ENCODE measurements around the gene TMEM201. TPM values are rescaled to one million over a fixed set of nuclear protein-coding genes. Genes with fewer than 3 reads are reported as not detected.

The TMEM201 gene
- total and polyA plus RNA-seq, 7 experiments from 2014 or later: 1.0 to 18.5 (median 9.7) TPM

GRCh38 chr1:9592510-9593075, 3.9 kb downstream of the TMEM201 start:
- H3K27me3 Mint-ChIP-seq: no peaks in the 10 kb centered on the region
- intact Hi-C loops (cut with micrococcal nuclease): no loop called here
- peaks cover 0 to 10% (median 0%) of the 10 kb centered on the region in 3 experiments for H3K36me3 ChIP-seq (ENCODE audit: control insufficient read depth in 2 of 3, insufficient read depth in 3 of 3, low read length in 3 of 3)
- H3K9me3 Mint-ChIP-seq: peaks cover 0 to 1% (median 0%) of the 10 kb centered on the region in 11 donors
- H3K9me3 ChIP-seq (ENCODE audit: control insufficient read depth in 2 of 3, low read length in 3 of 3): no peaks in the 10 kb centered on the region
- H3K27ac ChIP-seq (ENCODE audit: low read depth, low read length): no peak overlapping the region
- ATAC-seq (no peak), DNase-seq (no peak)
- H3K4me3 ChIP-seq (ENCODE audit: low read length): no peak overlapping the region
- no peak overlapping the region for H3K27ac Mint-ChIP-seq
- H3K36me3 Mint-ChIP-seq: no peaks in the 10 kb centered on the region
- ChIA-PET CTCF (no interaction called here), POLR2A (interaction anchor here (1.0 kb wide), 1 partner anchor 121 kb away, joined by 3 read pairs; no protein-coding TSS in a partner anchor)
- H3K27me3 ChIP-seq (ENCODE audit: control insufficient read depth in 2 of 2, insufficient read depth in 2 of 2, low read length in 2 of 2): no peaks in the 10 kb centered on the region
- H3K4me1 Mint-ChIP-seq: peaks cover 21 to 39% (median 33%) of the 10 kb centered on the region in 7 donors
- H3K4me3 Mint-ChIP-seq: peak overlapping the region in 1 of 10 donors; percentile 34
- peaks cover 11 to 27% of the 10 kb centered on the region in 2 donors for H3K4me1 ChIP-seq (ENCODE audit: control insufficient read depth in 2 of 2, insufficient read depth in 2 of 2, low read length in 2 of 2)

GRCh38 chr1:9593147-9593491, 4.4 kb downstream of the TMEM201 start:
- no peak for ATAC-seq

GRCh38 chr1:9593492-9594465, 5.1 kb downstream of the TMEM201 start:
- intact Hi-C loops (cut with micrococcal nuclease): no loop called here
- CTCF ChIA-PET: no interaction called here
- Mint-ChIP-seq H3K4me3 (no peak overlapping the region), H3K27ac (peak overlapping the region in 4 of 9 donors; percentile 16 to 63 (median 55)), H3K36me3 (no peaks in the 10 kb centered on the region), H3K9me3 (no peaks in the 10 kb centered on the region), H3K4me1 (peaks cover 17 to 35% (median 29%) of the 10 kb centered on the region in 7 donors), H3K27me3 (no peaks in the 10 kb centered on the region)
- H3K4me3 ChIP-seq (ENCODE audit: low read length): no peak overlapping the region
- no peak overlapping the region for H3K27ac ChIP-seq (ENCODE audit: low read depth, low read length)
- peaks cover 0 to 19% (median 0%) of the 10 kb centered on the region in 3 experiments for H3K36me3 ChIP-seq (ENCODE audit: control insufficient read depth in 2 of 3, insufficient read depth in 3 of 3, low read length in 3 of 3)
- DNase-seq (peak in 3 of 9 donors; percentile 27 to 59 (median 28)), ATAC-seq (peak; percentile 10)
- H3K9me3 ChIP-seq (ENCODE audit: control insufficient read depth in 2 of 3, low read length in 3 of 3): no peaks in the 10 kb centered on the region
- H3K4me1 ChIP-seq (ENCODE audit: control insufficient read depth in 2 of 2, insufficient read depth in 2 of 2, low read length in 2 of 2): peaks cover 11 to 27% of the 10 kb centered on the region in 2 donors
- POLR2A ChIA-PET: no interaction called here
- no peaks in the 10 kb centered on the region for H3K27me3 ChIP-seq (ENCODE audit: control insufficient read depth in 2 of 2, insufficient read depth in 2 of 2, low read length in 2 of 2)

More at GRCh38 chr1:9593147-9593491, 4.4 kb downstream of the TMEM201 start:
- intact Hi-C loops (cut with micrococcal nuclease): no loop called here
- ChIA-PET POLR2A (no interaction called here), CTCF (no interaction called here)
- H3K4me3 ChIP-seq (ENCODE audit: low read length): no peak overlapping the region
- Mint-ChIP-seq H3K4me1 (peaks cover 20 to 38% (median 32%) of the 10 kb centered on the region in 7 donors), H3K36me3 (no peaks in the 10 kb centered on the region), H3K27ac (peak overlapping the region in 1 of 9 donors; percentile 56), H3K4me3 (peak overlapping the region in 1 of 10 donors; percentile 34), H3K9me3 (peaks cover 0 to under 1% (median 0%) of the 10 kb centered on the region in 11 donors), H3K27me3 (no peaks in the 10 kb centered on the region)
- H3K27ac ChIP-seq (ENCODE audit: low read depth, low read length): no peak overlapping the region
- no peak for DNase-seq
- H3K27me3 ChIP-seq (ENCODE audit: control insufficient read depth in 2 of 2, insufficient read depth in 2 of 2, low read length in 2 of 2): no peaks in the 10 kb centered on the region
- H3K4me1 ChIP-seq (ENCODE audit: control insufficient read depth in 2 of 2, insufficient read depth in 2 of 2, low read length in 2 of 2): peaks cover 11 to 27% of the 10 kb centered on the region in 2 donors
- no peaks in the 10 kb centered on the region for H3K9me3 ChIP-seq (ENCODE audit: control insufficient read depth in 2 of 3, low read length in 3 of 3)
- H3K36me3 ChIP-seq (ENCODE audit: control insufficient read depth in 2 of 3, insufficient read depth in 3 of 3, low read length in 3 of 3): peaks cover 0 to 15% (median 0%) of the 10 kb centered on the region in 3 experiments

GRCh38 chr1:9594471-9595155, 5.9 kb downstream of the TMEM201 start:
- H3K27ac Mint-ChIP-seq: no peak overlapping the region
- H3K36me3 Mint-ChIP-seq: no peaks in the 10 kb centered on the region
- no peak for DNase-seq
- H3K9me3 ChIP-seq (ENCODE audit: control insufficient read depth in 2 of 3, low read length in 3 of 3): no peaks in the 10 kb centered on the region
- no peaks in the 10 kb centered on the region for H3K27me3 ChIP-seq (ENCODE audit: control insufficient read depth in 2 of 2, insufficient read depth in 2 of 2, low read length in 2 of 2)
- no peak overlapping the region for H3K4me3 ChIP-seq (ENCODE audit: low read length)
- ChIA-PET CTCF (no interaction called here), POLR2A (no interaction called here)
- H3K9me3 Mint-ChIP-seq: no peaks in the 10 kb centered on the region
- ATAC-seq: no peak
- H3K4me3 Mint-ChIP-seq: no peak overlapping the region
- H3K27me3 Mint-ChIP-seq: no peaks in the 10 kb centered on the region
- H3K4me1 ChIP-seq (ENCODE audit: control insufficient read depth in 2 of 2, insufficient read depth in 2 of 2, low read length in 2 of 2): peaks cover 9 to 24% of the 10 kb centered on the region in 2 donors
- peaks cover 17 to 32% (median 26%) of the 10 kb centered on the region in 7 donors for H3K4me1 Mint-ChIP-seq
- no peak overlapping the region for H3K27ac ChIP-seq (ENCODE audit: low read depth, low read length)
- peaks cover 0 to 19% (median 0%) of the 10 kb centered on the region in 3 experiments for H3K36me3 ChIP-seq (ENCODE audit: control insufficient read depth in 2 of 3, insufficient read depth in 3 of 3, low read length in 3 of 3)
- intact Hi-C loops (cut with micrococcal nuclease): no loop called here

GRCh38 chr1:9595156-9595967, 6.7 kb downstream of the TMEM201 start:
- ChIA-PET POLR2A (no interaction called here), CTCF (no interaction called here)
- no peaks in the 10 kb centered on the region for H3K27me3 Mint-ChIP-seq
- ATAC-seq (no peak), DNase-seq (no peak)
- H3K4me3 Mint-ChIP-seq: no peak overlapping the region
- intact Hi-C loops (cut with micrococcal nuclease): no loop called here
- H3K27ac Mint-ChIP-seq: no peak overlapping the region
- Histone ChIP-seq H3K27ac (ENCODE audit: low read depth, low read length) (no peak overlapping the region), H3K9me3 (ENCODE audit: control insufficient read depth in 2 of 3, low read length in 3 of 3) (no peaks in the 10 kb centered on the region), H3K4me1 (ENCODE audit: control insufficient read depth in 2 of 2, insufficient read depth in 2 of 2, low read length in 2 of 2) (peaks cover 2 to 17% of the 10 kb centered on the region in 2 donors), H3K4me3 (ENCODE audit: low read length) (no peak overlapping the region), H3K27me3 (ENCODE audit: control insufficient read depth in 2 of 2, insufficient read depth in 2 of 2, low read length in 2 of 2) (no peaks in the 10 kb centered on the region), H3K36me3 (ENCODE audit: control insufficient read depth in 2 of 3, insufficient read depth in 3 of 3, low read length in 3 of 3) (peaks cover 0 to 23% (median 0%) of the 10 kb centered on the region in 3 experiments)
- H3K9me3 Mint-ChIP-seq: no peaks in the 10 kb centered on the region
- H3K4me1 Mint-ChIP-seq: peaks cover 12 to 25% (median 20%) of the 10 kb centered on the region in 7 donors
- peaks cover 0 to 6% (median 0%) of the 10 kb centered on the region in 5 donors for H3K36me3 Mint-ChIP-seq

GRCh38 chr1:9595968-9596340, 7.2 kb downstream of the TMEM201 start:
- Mint-ChIP-seq H3K27ac (no peak overlapping the region), H3K4me3 (no peak overlapping the region), H3K36me3 (peaks cover 0 to 8% (median 0%) of the 10 kb centered on the region in 5 donors), H3K4me1 (peaks cover 9 to 19% (median 14%) of the 10 kb centered on the region in 7 donors), H3K9me3 (no peaks in the 10 kb centered on the region), H3K27me3 (no peaks in the 10 kb centered on the region)
- Histone ChIP-seq H3K4me1 (ENCODE audit: control insufficient read depth in 2 of 2, insufficient read depth in 2 of 2, low read length in 2 of 2) (peaks cover 0 to 17% of the 10 kb centered on the region in 2 donors), H3K9me3 (ENCODE audit: control insufficient read depth in 2 of 3, low read length in 3 of 3) (no peaks in the 10 kb centered on the region), H3K27ac (ENCODE audit: low read depth, low read length) (no peak overlapping the region), H3K4me3 (ENCODE audit: low read length) (no peak overlapping the region), H3K36me3 (ENCODE audit: control insufficient read depth in 2 of 3, insufficient read depth in 3 of 3, low read length in 3 of 3) (peaks cover 0 to 29% (median 0%) of the 10 kb centered on the region in 3 experiments), H3K27me3 (ENCODE audit: control insufficient read depth in 2 of 2, insufficient read depth in 2 of 2, low read length in 2 of 2) (no peaks in the 10 kb centered on the region)
- ChIA-PET CTCF (no interaction called here), POLR2A (no interaction called here)
- ATAC-seq (no peak), DNase-seq (no peak)
- intact Hi-C loops (cut with micrococcal nuclease): no loop called here

Measured in naive thymus-derived CD4-positive, alpha-beta T cell (primary cell).